Kidney (tissue), 14 donors: ENCODE results near the gene EIF4H. TPM values are rescaled to one million over a fixed set of nuclear protein-coding genes. Genes with fewer than 3 reads are reported as not detected.
"Not testable (repeated sequence)": the region's sequence is repeated elsewhere in the genome, so short reads cannot be mapped to it uniquely, and the experiment has no call there.

Experiments
- DNase-seq, 5 donors: peaks; one replicate each; pipeline ENCODE4 v3.0.0-alpha.2; 2013 to 2020
- FAIRE-seq: peaks from 2 replicates; lab custom pipeline; 2012; peaks lifted over from hg19 to GRCh38; lab: Jason Lieb, UNC
- H3K27ac ChIP-seq, 2 donors: one replicate each; pipeline ENCODE4 v1.7.0; 2013; ENCODE audit warnings: low read depth in 2 of 2, low read length in 2 of 2, inconsistent platforms in 1 of 2
- H3K27me3 ChIP-seq: one replicate; pipeline ENCODE4 v1.7.1; 2013; ENCODE audit warnings: low read length, inconsistent platforms; ENCODE audit not compliant: control insufficient read depth, insufficient read depth
- H3K36me3 ChIP-seq, 3 donors: one replicate each; pipeline versions ENCODE4 v1.7.0 to v1.7.1; 2013; ENCODE audit warnings: low read length in 3 of 3, control low read depth in 1 of 3, inconsistent platforms in 1 of 3; ENCODE audit not compliant: insufficient read depth in 3 of 3, control insufficient read depth in 2 of 3
- H3K4me1 ChIP-seq, 3 donors: one replicate each; pipeline versions ENCODE4 v1.7.0 to v1.7.1; 2013; ENCODE audit warnings: low read length in 3 of 3, inconsistent platforms in 1 of 3, low read depth in 1 of 3; ENCODE audit not compliant: control insufficient read depth in 2 of 3, insufficient read depth in 2 of 3
- H3K4me3 ChIP-seq, 3 donors: one replicate each; pipeline versions ENCODE4 v1.7.0 to v1.8.1; 2013; ENCODE audit warnings: low read length in 3 of 3, control low read depth in 1 of 3, inconsistent platforms in 1 of 3
- H3K9ac ChIP-seq, 3 donors: one replicate each; pipeline versions ENCODE4 v1.7.0 to v1.7.1; 2013; ENCODE audit warnings: low read length in 3 of 3, control low read depth in 1 of 3, inconsistent platforms in 1 of 3
- H3K9me3 ChIP-seq, 3 donors: one replicate each; pipeline versions ENCODE4 v1.7.0 to v1.7.1; 2013; ENCODE audit warnings: low read length in 3 of 3, control low read depth in 1 of 3, inconsistent platforms in 1 of 3; ENCODE audit not compliant: control insufficient read depth in 2 of 3, insufficient read depth in 1 of 3
- CTCF ChIP-seq: IDR thresholded peaks from 3 replicates; pipeline ENCODE4 v1.5.1; 2012; ENCODE audit warnings: mild to moderate bottlenecking, moderate library complexity, borderline replicate concordance; ENCODE audit not compliant: insufficient read depth; ENCODE audit errors: extremely low read depth
- intact Hi-C: fragments of 100-400 bp; cut with DNase I; formaldehyde crosslinking; loops from one replicate; pipeline ENCODE4 v1.11.1; 2022
- polyA plus RNA-seq: library from polyadenylated mRNA; stranded (reverse); fragments of 350-450 nt; fragmentation: Illumina TruSeq; extraction: RNeasy Lipid Tissue Mini Kit (QIAGEN cat#74804); gene quantifications from one replicate; pipeline ENCODE4 v1.2.3, GENCODE V29; 2014; ENCODE audit warnings: low read depth, low replicate concordance; ENCODE audit not compliant: insufficient read depth
- total RNA-seq: library from RNA; stranded (reverse); fragmentation: NEBNext Ultra II Directional; extraction: Animal tissue kit (Norgen Biotek cat#: 25700); gene quantifications from one replicate; pipeline ENCODE4 v1.2.1, GENCODE V29; 2021
- donor health status: control.
- donor health status: control.
- donor health status: control.
- donor health status: control.
- donor health status: control.
- donor health status: DM: yes; HTN: yes; CAD: no.
- donor health status: Normal renal cell carcinoma (clear cell type).

The EIF4H gene
- total and polyA plus RNA-seq, 2 donors from 2014 or later, result 153 to 240 TPM

DNA sequence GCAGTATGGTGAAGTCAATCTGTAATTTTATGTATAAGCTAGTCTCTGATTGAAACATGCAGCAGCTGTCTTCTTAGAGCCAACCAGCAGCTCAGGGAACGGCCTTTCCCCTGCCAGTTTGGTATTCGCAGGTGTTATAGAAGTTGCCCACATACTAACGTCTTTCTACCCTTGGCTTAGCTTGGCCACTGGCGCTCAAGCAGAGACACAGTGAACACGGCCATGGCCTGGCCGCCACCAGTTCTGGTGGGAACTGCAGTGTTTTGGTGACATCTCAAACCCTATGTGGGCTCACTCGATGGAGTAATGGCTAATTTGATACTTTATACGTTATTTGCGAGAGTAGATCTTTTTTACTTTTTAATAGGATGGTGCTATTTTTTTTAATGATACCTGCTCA is 17.1 kb downstream of the EIF4H start:
- no peak for DNase-seq
- Histone ChIP-seq H3K4me3 (no peak overlapping the region), H3K9ac (no peak overlapping the region), H3K4me1 (peaks cover 0 to 2% (median 0%) of the 10 kb centered on the region in 3 donors), H3K36me3 (peaks cover 33 to 69% (median 41%) of the 10 kb centered on the region in 3 donors), H3K9me3 (no peaks in the 10 kb centered on the region), H3K27ac (no peak overlapping the region), H3K27me3 (no peaks in the 10 kb centered on the region)
- no peak for FAIRE-seq
- no peak for TF ChIP-seq CTCF
- intact Hi-C loops, result no loop called here

DNA sequence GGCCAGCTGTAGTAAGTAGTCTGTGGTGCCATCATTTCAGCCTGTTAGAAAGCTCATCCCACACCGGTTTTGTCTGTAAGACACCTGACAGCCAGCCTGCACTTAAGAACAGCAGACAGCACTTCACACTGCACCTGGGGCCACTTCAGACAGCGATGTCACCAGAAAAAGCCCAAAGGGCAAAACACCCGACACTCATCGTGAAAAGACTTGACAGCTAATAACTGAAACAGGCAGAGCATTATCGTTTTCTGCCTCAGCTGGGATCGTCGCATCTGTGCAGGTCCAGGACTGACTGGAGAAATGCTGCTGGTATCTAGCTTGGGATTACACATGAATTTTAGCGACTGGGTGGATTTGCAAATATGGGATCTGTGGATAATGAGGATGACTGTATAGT is 18.9 kb downstream of the EIF4H start:
- Histone ChIP-seq H3K9ac (no peak overlapping the region), H3K4me3 (no peak overlapping the region), H3K27me3 (no peaks in the 10 kb centered on the region), H3K9me3 (no peaks in the 10 kb centered on the region), H3K4me1 (no peaks in the 10 kb centered on the region), H3K27ac (no peak overlapping the region), H3K36me3 (peaks cover 29 to 62% (median 38%) of the 10 kb centered on the region in 3 donors)
- FAIRE-seq (no peak), DNase-seq (no peak)
- intact Hi-C loops, result no loop called here
- no peak for TF ChIP-seq CTCF

DNA sequence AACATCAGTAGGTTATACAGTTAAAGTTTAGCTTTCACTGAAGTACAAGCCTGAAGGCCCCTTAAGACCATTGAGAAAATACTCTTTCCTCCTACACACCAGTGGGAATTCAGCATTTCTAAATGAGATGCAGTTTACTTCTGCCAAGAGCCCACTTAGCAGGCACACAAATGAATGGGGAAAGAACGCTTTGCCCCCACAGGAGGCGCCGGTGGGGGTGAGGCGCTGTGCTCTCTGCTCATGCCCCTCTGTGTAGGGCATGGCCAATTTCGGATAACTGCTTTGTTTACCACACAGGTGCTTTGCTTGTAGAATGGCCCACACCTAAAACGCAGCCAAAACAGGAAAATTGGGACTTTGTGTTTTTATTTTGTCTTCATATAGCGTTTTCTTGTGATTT is 19.8 kb downstream of the EIF4H start:
- no peak for DNase-seq
- Histone ChIP-seq H3K27me3 (no peaks in the 10 kb centered on the region), H3K4me3 (no peak overlapping the region), H3K9me3 (no peaks in the 10 kb centered on the region), H3K9ac (no peak overlapping the region), H3K36me3 (peaks cover 22 to 54% (median 30%) of the 10 kb centered on the region in 3 donors), H3K27ac (no peak overlapping the region), H3K4me1 (no peaks in the 10 kb centered on the region)
- TF ChIP-seq CTCF, result no peak
- no peak for FAIRE-seq
- intact Hi-C loops, result no loop called here

- Histone ChIP-seq H3K27ac (no peak overlapping the region), H3K27me3 (no peaks in the 10 kb centered on the region), H3K9me3 (no peaks in the 10 kb centered on the region), H3K9ac (no peak overlapping the region), H3K4me3 (no peak overlapping the region), H3K4me1 (no peaks in the 10 kb centered on the region), H3K36me3 (peaks cover 16 to 46% (median 27%) of the 10 kb centered on the region in 3 donors)
- intact Hi-C loops, result no loop called here
- FAIRE-seq (no peak), DNase-seq (no peak)
- TF ChIP-seq CTCF, result no peak
Observed at GRCh38 chr7:74194686-74195085, 20.5 kb downstream of the EIF4H start.

GRCh38 chr7:74195139-74195860 is 21.1 kb downstream of the EIF4H start:
- H3K27me3 ChIP-seq, DNase-seq, H3K9me3 ChIP-seq, H3K4me3 ChIP-seq, H3K9ac ChIP-seq, H3K27ac ChIP-seq, intact Hi-C loops, FAIRE-seq, H3K4me1 ChIP-seq: not testable (repeated sequence)
- peaks cover 13 to 40% (median 25%) of the 10 kb centered on the region in 3 donors for H3K36me3 ChIP-seq
